Left lung (tissue), 14 donors: Measurements from ENCODE around the gene SRP54. TPM values are rescaled to one million over a fixed set of nuclear protein-coding genes. Genes with fewer than 3 reads are reported as not detected.

Source experiments
- ATAC-seq: fragments of 200-7000 bp; cut with Tn5 transposase; one replicate; pipeline ENCODE4 v1.9.1; 2020; ENCODE audit warnings: moderate library complexity
- DNase-seq, 4 donors: peaks; one replicate each; pipeline ENCODE4 v3.0.0-alpha.2; 2013 to 2020
- H3K27ac ChIP-seq, 2 donors: fragments of 200-600 bp; sonication (generic) in 1 of 2; one replicate each; pipeline versions ENCODE4 v1.5.0 to v1.8.0; 2020 to 2021
- H3K27me3 ChIP-seq, 2 donors: fragments of 200-600 bp; sonication (generic) in 1 of 2; one replicate each; pipeline versions ENCODE4 v1.5.0 to v1.8.0; 2020 to 2021
- H3K36me3 ChIP-seq, 2 donors: fragments of 200-600 bp; sonication (generic) in 1 of 2; one replicate each; pipeline versions ENCODE4 v1.5.0 to v1.8.0; 2020 to 2021
- H3K4me1 ChIP-seq, 2 donors: fragments of 200-600 bp; one replicate each; pipeline ENCODE4 v1.8.0; 2021
- H3K4me3 ChIP-seq, 2 donors: fragments of 200-600 bp; sonication (generic) in 1 of 2; one replicate each; pipeline versions ENCODE4 v1.5.0 to v1.8.0; 2020 to 2021; ENCODE audit warnings: mild to moderate bottlenecking in 1 of 2
- H3K9me3 ChIP-seq, 2 donors: fragments of 200-600 bp; sonication (generic) in 1 of 2; one replicate each; pipeline versions ENCODE4 v1.5.0 to v1.8.0; 2020 to 2021
- CTCF ChIP-seq, 2 donors: fragments of 200-600 bp; sonication (generic) in 1 of 2; IDR thresholded peaks; one replicate each; pipeline versions ENCODE4 v1.5.0 to v1.8.0; 2021; ENCODE audit warnings: antibody characterized with exemption in 2 of 2
- intact Hi-C, 2 donors: fragments of 100-400 bp; cut with DNase I; formaldehyde crosslinking; loops; one replicate each; pipeline versions ENCODE4 v1.11.2 to v1.14.2; 2022
- long read RNA-seq, 12 donors: library from polyadenylated mRNA in 2 of 12; unstranded in 2 of 12; transcript quantifications; one replicate each; pipeline ENCODE4 v2.0.0 and lab custom pipeline, GENCODE V29; 2019 to 2026
- polyA plus RNA-seq, 6 donors: library from polyadenylated mRNA; unstranded; fragments of 120-200 nt; gene quantifications; one replicate each; pipeline ENCODE4 v1.2.1, GENCODE V29; 2013; ENCODE audit not compliant: insufficient read length in 6 of 6
- total RNA-seq, 2 donors: library from RNA; stranded (reverse); fragmentation: NEBNext Ultra II Directional; extraction: Animal tissue kit (Norgen Biotek cat#: 25700); gene quantifications; one replicate each; pipeline ENCODE4 v1.2.1, GENCODE V29; 2021
- donor health status: DM: no; HTN: yes; CAD: no.
- donor health status: DM: no; HTN: no; CAD: no.

Gene SRP54
- total RNA-seq (10 to 100 TPM; 47.0 to 52.3 TPM), polyA plus RNA-seq (10 to 100 TPM; 65.6 to 85.4 (median 74.5) TPM)
- long read RNA-seq, donor 1, transcript SRP54-201 (16 exons, 2,279 nt) = major isoform, 17 of 31 reads
- long read RNA-seq, donor 1, partial matches to known transcripts = 8 of 31 reads
- long read RNA-seq, donor 1, other reads (novel, unspliced or antisense) = 0 of 31 reads
- long read RNA-seq, donor 2, transcript SRP54-212 (2 exons, 529 nt) = minor isoform, 6 of 29 reads
- long read RNA-seq, donor 2, transcript SRP54-201 (16 exons, 2,279 nt) = major isoform, 16 of 29 reads
- long read RNA-seq, donor 2, partial matches to known transcripts = 6 of 29 reads
- long read RNA-seq, donor 2, other reads (novel, unspliced or antisense) = 0 of 29 reads
- long read RNA-seq, donor 3, transcript SRP54-201 (16 exons, 2,279 nt) = major isoform, 16 of 20 reads
- long read RNA-seq, donor 3, partial matches to known transcripts = 0 of 20 reads
- long read RNA-seq, donor 3, other reads (novel, unspliced or antisense) = 0 of 20 reads
- long read RNA-seq, donor 4, transcript SRP54-201 (16 exons, 2,279 nt) = major isoform, 11 of 30 reads
- long read RNA-seq, donor 4, transcript SRP54-206 (3 exons, 644 nt) = minor isoform, 6 of 30 reads
- long read RNA-seq, donor 4, partial matches to known transcripts = 11 of 30 reads
- long read RNA-seq, donor 4, other reads (novel, unspliced or antisense) = 1 of 30 reads
- long read RNA-seq, donor 5, transcript SRP54-201 (16 exons, 2,279 nt) = major isoform, 9 of 18 reads
- long read RNA-seq, donor 5, partial matches to known transcripts = 5 of 18 reads
- long read RNA-seq, donor 5, other reads (novel, unspliced or antisense) = 0 of 18 reads
- long read RNA-seq, donor 6, transcript SRP54-201 (16 exons, 2,279 nt) = major isoform, 19 of 29 reads
- long read RNA-seq, donor 6, partial matches to known transcripts = 5 of 29 reads
- long read RNA-seq, donor 6, other reads (novel, unspliced or antisense) = 0 of 29 reads
- long read RNA-seq, donor 7, transcript SRP54-201 (16 exons, 2,279 nt) = major isoform, 10 of 11 reads
- long read RNA-seq, donor 7, partial matches to known transcripts = 0 of 11 reads
- long read RNA-seq, donor 7, other reads (novel, unspliced or antisense) = 0 of 11 reads
- long read RNA-seq, donor 8, transcript SRP54-212 (2 exons, 529 nt) = minor isoform, 7 of 23 reads
- long read RNA-seq, donor 8, transcript SRP54-201 (16 exons, 2,279 nt) = major isoform, 14 of 23 reads
- long read RNA-seq, donor 8, partial matches to known transcripts = 0 of 23 reads
- long read RNA-seq, donor 8, other reads (novel, unspliced or antisense) = 0 of 23 reads
- long read RNA-seq, donor 9 = 0 reads
- long read RNA-seq, donor 10, transcript SRP54-201 (16 exons, 2,279 nt) = major isoform, 7 of 9 reads
- long read RNA-seq, donor 10, partial matches to known transcripts = 0 of 9 reads
- long read RNA-seq, donor 10, other reads (novel, unspliced or antisense) = 0 of 9 reads
- long read RNA-seq, donor 11, transcript SRP54-201 (16 exons, 2,279 nt) = major isoform, 15 of 20 reads
- long read RNA-seq, donor 11, partial matches to known transcripts = 5 of 20 reads
- long read RNA-seq, donor 11, other reads (novel, unspliced or antisense) = 0 of 20 reads
- long read RNA-seq, donor 12, transcript SRP54-201 (16 exons, 2,279 nt) = major isoform, 14 of 24 reads
- long read RNA-seq, donor 12, partial matches to known transcripts = 6 of 24 reads
- long read RNA-seq, donor 12, other reads (novel, unspliced or antisense) = 0 of 24 reads

- Histone ChIP-seq H3K4me3 (peak within 1 kb of the TSS; percentile 76 to 86), H3K4me1 (peaks cover 18 to 58% of the 10 kb centered on the region in 2 donors), H3K27me3 (no peaks in the 10 kb centered on the region), H3K27ac (peak within 1 kb of the TSS; percentile 95 to 99), H3K9me3 (no peaks in the 10 kb centered on the region), H3K36me3 (no peaks in the 10 kb centered on the region)
- peak; percentile 97 to 100 (median 99) for DNase-seq
- TF ChIP-seq CTCF (IDR thresholded peaks at IDR 0.05) = no peak
- intact Hi-C loops = no loop called here
- ATAC-seq = peak; percentile 94
Observed at GRCh38 chr14:34982421-34983147, at the start of gene SRP54. TSS of gene SRP54 (plus strand) at chr14:34982992. CDS start at chr14:34996710, 13,718 bp downstream.

DNA sequence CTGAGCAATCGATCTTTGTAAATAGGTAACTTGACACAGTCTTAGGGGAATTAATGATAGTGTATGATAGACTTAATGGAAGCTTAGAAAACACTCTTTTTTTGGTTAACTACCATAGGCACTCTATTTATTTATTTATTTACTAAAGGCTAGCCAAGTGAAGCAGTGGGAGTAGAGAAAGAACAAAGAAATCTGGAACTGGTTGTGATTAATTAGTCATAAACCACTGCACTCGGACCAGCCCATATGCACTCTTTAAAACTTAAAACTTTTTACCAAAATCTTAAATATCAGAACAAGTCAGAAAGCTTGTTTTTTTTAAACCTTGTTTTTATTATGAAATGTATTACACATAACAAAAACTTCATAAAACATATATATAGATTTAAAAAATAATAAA lies 49.5 kb upstream of the SRP54 start:
- Histone ChIP-seq H3K27me3 (no peaks in the 10 kb centered on the region), H3K27ac (no peak overlapping the region), H3K4me1 (peaks cover 4 to 31% of the 10 kb centered on the region in 2 donors), H3K36me3 (no peaks in the 10 kb centered on the region), H3K4me3 (no peak overlapping the region), H3K9me3 (no peaks in the 10 kb centered on the region)
- ATAC-seq (no peak), DNase-seq (no peak)
- no peak for TF ChIP-seq CTCF (IDR thresholded peaks at IDR 0.05)
- intact Hi-C loops = no loop called here

DNA sequence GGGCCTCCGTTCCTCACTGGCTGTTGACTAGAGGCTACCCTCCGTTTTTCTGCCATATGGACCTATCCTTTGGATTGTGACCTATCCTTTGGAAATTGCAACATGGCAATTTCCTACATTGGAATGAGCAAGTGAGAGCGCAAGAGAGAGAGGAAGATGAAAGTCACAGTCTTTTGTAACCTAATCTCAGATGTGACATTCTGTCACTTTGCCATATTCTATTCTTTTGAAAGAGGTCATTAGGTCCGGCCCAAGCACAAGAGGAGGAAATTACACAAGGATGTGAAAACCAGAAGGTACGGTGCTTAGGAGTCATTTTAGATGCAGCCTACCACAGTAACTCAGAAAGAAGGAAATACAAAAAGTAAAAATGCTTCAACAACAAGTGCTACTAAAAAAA lies 47.3 kb upstream of the SRP54 start:
- no peaks in the 10 kb centered on the region for H3K36me3 ChIP-seq
- TF ChIP-seq CTCF (IDR thresholded peaks at IDR 0.05) = no peak
- H3K9me3 ChIP-seq = no peaks in the 10 kb centered on the region
- DNase-seq (no peak), ATAC-seq (no peak)
- H3K27me3 ChIP-seq = no peaks in the 10 kb centered on the region
- H3K4me1 ChIP-seq = peaks cover 4 to 23% of the 10 kb centered on the region in 2 donors
- intact Hi-C loops = no loop called here
- peak overlapping the region in 1 of 2 donors; percentile 69 for H3K27ac ChIP-seq
- H3K4me3 ChIP-seq = no peak overlapping the region

GRCh38 chr14:34937442-34937841 lies 45.4 kb upstream of the SRP54 start:
- ATAC-seq = no peak
- intact Hi-C loops = no loop called here

More at GRCh38 chr14:34937442-34937841, 45.4 kb upstream of the SRP54 start:
- Histone ChIP-seq H3K27me3 (no peaks in the 10 kb centered on the region), H3K4me1 (peaks cover 0 to 8% of the 10 kb centered on the region in 2 donors), H3K4me3 (no peak overlapping the region), H3K9me3 (no peaks in the 10 kb centered on the region), H3K36me3 (no peaks in the 10 kb centered on the region), H3K27ac (no peak overlapping the region)
- TF ChIP-seq CTCF (IDR thresholded peaks at IDR 0.05) = no peak
- no peak for DNase-seq
